DMS153 (cell line): ENCODE measurements around the gene MELTF.

Experiments used
- DNase-seq: peaks from one replicate; lab custom pipeline; 2025; lab: John Stamatoyannopoulos, UW

MELTF gene

GRCh38 chr3:196994056-196994455 is 35.6 kb downstream of the MELTF start:
- DNase-seq = no peak

- DNase-seq = no peak
Measured at GRCh38 chr3:196992461-196993065, 37.1 kb downstream of the MELTF start.

- no peak for DNase-seq
Measured at GRCh38 chr3:196991581-196992460, 37.8 kb downstream of the MELTF start.

GRCh38 chr3:196990601-196991007 is 39.0 kb downstream of the MELTF start:
- DNase-seq = no peak

- DNase-seq = peak; percentile 59
Measured at GRCh38 chr3:196989721-196990262, 39.8 kb downstream of the MELTF start.

- DNase-seq = no peak
Measured at GRCh38 chr3:196988241-196989029, 41.2 kb downstream of the MELTF start.

GRCh38 chr3:196987022-196987421 is 42.6 kb downstream of the MELTF start:
- DNase-seq = no peak

- no peak for DNase-seq
Measured at GRCh38 chr3:196985954-196986885, 43.4 kb downstream of the MELTF start.

GRCh38 chr3:196985298-196985697 is 44.3 kb downstream of the MELTF start:
- no peak for DNase-seq

GRCh38 chr3:196983186-196983585 is 46.4 kb downstream of the MELTF start:
- no peak for DNase-seq

- no peak for DNase-seq
Measured at GRCh38 chr3:196981657-196982056, 48.0 kb downstream of the MELTF start.

GRCh38 chr3:196979545-196979944 is 50.1 kb downstream of the MELTF start:
- DNase-seq = no peak

- no peak for DNase-seq
Measured at GRCh38 chr3:196976941-196977340, 52.7 kb downstream of the MELTF start.

GRCh38 chr3:196975349-196975748 is 54.3 kb downstream of the MELTF start:
- DNase-seq = no peak

GRCh38 chr3:196974661-196975060 is 55.0 kb downstream of the MELTF start:
- no peak for DNase-seq

- no peak for DNase-seq
Measured at GRCh38 chr3:196971094-196971698, 58.4 kb downstream of the MELTF start.

- DNase-seq = no peak
Measured at GRCh38 chr3:196970547-196971093, 59.0 kb downstream of the MELTF start.

- DNase-seq = no peak
Measured at GRCh38 chr3:196969660-196970546, 59.7 kb downstream of the MELTF start.

GRCh38 chr3:196969134-196969659 is 60.4 kb downstream of the MELTF start:
- no peak for DNase-seq
